Motor neuron (in vitro differentiated cells): Measurements from ENCODE around the gene EXOSC10. TPM values are rescaled to one million over a fixed set of nuclear protein-coding genes. Genes with fewer than 3 reads are reported as not detected.

ENCODE experiments used
- ATAC-seq, 8 experiments: fragments of 200-7000 bp; cut with Tn5 transposase; replicated peaks in 6 of 8; 2 replicates each; pipeline ENCODE4 v1.8.0; 2021; ENCODE audit warnings: mild to moderate bottlenecking in 8 of 8, moderate library complexity in 8 of 8
- H3K27ac ChIP-seq, 2 donors: fragments of 250-450 bp; sonication (Bioruptor Pico); 2 replicates each; pipeline ENCODE4 v1.9.0; 2021; ENCODE audit warnings: antibody characterized with exemption in 2 of 2, mild to moderate bottlenecking in 2 of 2, moderate library complexity in 1 of 2
- H3K4me1 ChIP-seq, 2 donors: fragments of 250-450 bp; sonication (Bioruptor Pico); replicated peaks in 1 of 2; 2 replicates each; pipeline ENCODE4 v1.6.1; 2021; ENCODE audit warnings: antibody characterized with exemption in 2 of 2, mild to moderate bottlenecking in 2 of 2, moderate library complexity in 1 of 2
- H3K4me3 ChIP-seq, 5 donors: fragments of 250-450 bp; sonication (Bioruptor Pico); 2 replicates each; pipeline ENCODE4 v1.9.0; 2021; ENCODE audit warnings: antibody characterized with exemption in 5 of 5, mild to moderate bottlenecking in 5 of 5, moderate library complexity in 4 of 5
- WGBS, 10 experiments: fragments of 450-650 bp; shearing (Covaris generic); methylation state at CpG; one replicate each; pipeline ENCODE4 v1.0.0; 2022; 5-methylcytosine and 5-hydroxymethylcytosine counted together
- in situ Hi-C, 9 experiments: fragments of 400-800 bp; cut with MboI; loops; one replicate each; pipeline ENCODE4 v1.15.0; 2021; ENCODE audit warnings: low sequenced_read_pairs in 9 of 9, low pct_unique_long_range_greater_than_20kb in 2 of 9; ENCODE audit not compliant: unreplicated experiment in 9 of 9
- total RNA-seq, 8 experiments: library from RNA; unstranded; fragments of 300-600 nt; gene quantifications; 2 replicates each; pipeline versions ENCODE4 v1.2.3 to v1.2.4, GENCODE V29; 2022

The EXOSC10 gene
- total RNA-seq, 8 experiments from 2014 or later = 39.0 to 88.7 (median 57.9) TPM

- ATAC-seq = no peak
- H3K27ac ChIP-seq = no peak overlapping the region
- no peak overlapping the region for H3K4me3 ChIP-seq
- WGBS, 10 experiments = 0 to 93% (median 67%) methylated on average over 1 to 8 of the region's 8 CpGs; no CpG with 5 or more reads in 3 of the 10 experiments
- in situ Hi-C loops = loop anchor here in 1 of 9 experiments (25.0 kb wide), 1 partner anchor 105 kb away; no protein-coding TSS in a partner anchor
- H3K4me1 ChIP-seq = no peaks in the 10 kb centered on the region
Measured at GRCh38 chr1:11132563-11133293, 33.1 kb upstream of the EXOSC10 start.

GRCh38 chr1:11131816-11132215 is 32.1 kb upstream of the EXOSC10 start:
- 20 to 100% (median 74%) methylated on average over 1 to 3 of the region's 3 CpGs; no CpG with 5 or more reads in 2 of the 10 experiments for WGBS, 10 experiments
- no peak overlapping the region for H3K27ac ChIP-seq
- H3K4me3 ChIP-seq = no peak overlapping the region
- no peak for ATAC-seq
- in situ Hi-C loops = loop anchor here in 1 of 9 experiments (25.0 kb wide), 1 partner anchor 105 kb away; no protein-coding TSS in a partner anchor
- no peaks in the 10 kb centered on the region for H3K4me1 ChIP-seq

GRCh38 chr1:11130406-11130805 is 30.7 kb upstream of the EXOSC10 start:
- Histone ChIP-seq H3K4me3 (no peak overlapping the region), H3K4me1 (no peaks in the 10 kb centered on the region), H3K27ac (no peak overlapping the region)
- no peak for ATAC-seq
- 92 to 100% (median 98%) methylated on average over 1 to 12 of the region's 17 CpGs; no CpG with 5 or more reads in 3 of the 10 experiments for WGBS, 10 experiments
- in situ Hi-C loops = loop anchor here in 1 of 9 experiments (25.0 kb wide), 1 partner anchor 107 kb away; no protein-coding TSS in a partner anchor

GRCh38 chr1:11129649-11130390 is 30.2 kb upstream of the EXOSC10 start:
- in situ Hi-C loops = loop anchor here in 1 of 9 experiments (25.0 kb wide), 1 partner anchor 107 kb away; no protein-coding TSS in a partner anchor
- WGBS, 10 experiments = 80 to 100% (median 95%) methylated on average over 1 to 13 of the region's 15 CpGs; no CpG with 5 or more reads in 2 of the 10 experiments

GRCh38 chr1:11126569-11126968 is 26.9 kb upstream of the EXOSC10 start:
- H3K4me1 ChIP-seq = no peaks in the 10 kb centered on the region
- ATAC-seq = peak in 2 of 8 experiments; percentile 16 to 26
- H3K4me3 ChIP-seq = no peak overlapping the region
- in situ Hi-C loops = loop anchor here in 1 of 9 experiments (25.0 kb wide), 1 partner anchor 111 kb away; no protein-coding TSS in a partner anchor
- H3K27ac ChIP-seq = no peak overlapping the region
- 17 to 100% (median 82%) methylated on average over 1 to 5 of the region's 5 CpGs for WGBS, 10 experiments

More at GRCh38 chr1:11129649-11130390, 30.2 kb upstream of the EXOSC10 start:
- no peaks in the 10 kb centered on the region for H3K4me1 ChIP-seq
- ATAC-seq = no peak
- no peak overlapping the region for H3K27ac ChIP-seq
- H3K4me3 ChIP-seq = no peak overlapping the region

- H3K4me3 ChIP-seq = no peak overlapping the region
- H3K4me1 ChIP-seq = no peaks in the 10 kb centered on the region
- no peak overlapping the region for H3K27ac ChIP-seq
- ATAC-seq = no peak
- WGBS, 10 experiments = 71 to 100% (median 94%) methylated on average over 1 to 5 of the region's 5 CpGs; no CpG with 5 or more reads in 3 of the 10 experiments
- in situ Hi-C loops = loop anchor here in 1 of 9 experiments (25.0 kb wide), 1 partner anchor 111 kb away; no protein-coding TSS in a partner anchor
Measured at GRCh38 chr1:11125931-11126330, 26.3 kb upstream of the EXOSC10 start.

GRCh38 chr1:11124965-11125364 is 25.3 kb upstream of the EXOSC10 start:
- no peak overlapping the region for H3K4me3 ChIP-seq
- WGBS, 10 experiments = 70 to 100% (median 95%) methylated on average over 1 to 3 of the region's 3 CpGs; no CpG with 5 or more reads in 3 of the 10 experiments
- ATAC-seq = no peak
- no peak overlapping the region for H3K27ac ChIP-seq
- in situ Hi-C loops = loop anchor here in 2 of 9 experiments (25.0 kb wide), 2 partner anchors 87 to 112 kb away; no protein-coding TSS in a partner anchor
- H3K4me1 ChIP-seq = no peaks in the 10 kb centered on the region

GRCh38 chr1:11116318-11116717 is 16.6 kb upstream of the EXOSC10 start:
- H3K4me3 ChIP-seq = no peak overlapping the region
- H3K27ac ChIP-seq = no peak overlapping the region
- in situ Hi-C loops = loop anchor here in 1 of 9 experiments (25.0 kb wide), 1 partner anchor 96 kb away; no protein-coding TSS in a partner anchor
- no peak for ATAC-seq
- 92 to 100% (median 100%) methylated on average over 1 to 2 of the region's 2 CpGs; no CpG with 5 or more reads in 2 of the 10 experiments for WGBS, 10 experiments
- no peaks in the 10 kb centered on the region for H3K4me1 ChIP-seq

- 59 to 100% (median 90%) methylated on average over 1 to 3 of the region's 3 CpGs for WGBS, 10 experiments
- in situ Hi-C loops = loop anchor here in 1 of 9 experiments (25.0 kb wide), 1 partner anchor 97 kb away; no protein-coding TSS in a partner anchor
- H3K27ac ChIP-seq = no peak overlapping the region
- H3K4me3 ChIP-seq = no peak overlapping the region
- ATAC-seq = no peak
- no peaks in the 10 kb centered on the region for H3K4me1 ChIP-seq
Measured at GRCh38 chr1:11114966-11115365, 15.3 kb upstream of the EXOSC10 start.

- Histone ChIP-seq H3K27ac (no peak overlapping the region), H3K4me3 (no peak overlapping the region), H3K4me1 (no peaks in the 10 kb centered on the region)
- WGBS, 10 experiments = 74 to 100% (median 91%) methylated on average over 2 to 7 of the region's 7 CpGs
- ATAC-seq = no peak
- in situ Hi-C loops = loop anchor here in 1 of 9 experiments (25.0 kb wide), 1 partner anchor 103 kb away; no protein-coding TSS in a partner anchor
Measured at GRCh38 chr1:11109047-11109760, 9.5 kb upstream of the EXOSC10 start.

GRCh38 chr1:11107599-11107998 is 7.9 kb upstream of the EXOSC10 start:
- H3K27ac ChIP-seq = no peak overlapping the region
- WGBS, 10 experiments = 80 to 100% (median 93%) methylated on average over 1 to 5 of the region's 5 CpGs; no CpG with 5 or more reads in 1 of the 10 experiments
- no peaks in the 10 kb centered on the region for H3K4me1 ChIP-seq
- in situ Hi-C loops = loop anchor here in 1 of 9 experiments (25.0 kb wide), 1 partner anchor 105 kb away; no protein-coding TSS in a partner anchor
- no peak overlapping the region for H3K4me3 ChIP-seq
- ATAC-seq = no peak

- H3K4me1 ChIP-seq = no peaks in the 10 kb centered on the region
- in situ Hi-C loops = loop anchor here in 1 of 9 experiments (25.0 kb wide), 1 partner anchor 107 kb away; no protein-coding TSS in a partner anchor
- no peak overlapping the region for H3K4me3 ChIP-seq
- H3K27ac ChIP-seq = no peak overlapping the region
- no peak for ATAC-seq
- 75 to 100% (median 99%) methylated on average over 1 to 7 of the region's 10 CpGs; no CpG with 5 or more reads in 2 of the 10 experiments for WGBS, 10 experiments
Measured at GRCh38 chr1:11105586-11105985, 5.9 kb upstream of the EXOSC10 start.
